HCT116 (cell line): ENCODE measurements around the gene RAB40C. TPM values are rescaled to one million over a fixed set of nuclear protein-coding genes. Genes with fewer than 3 reads are reported as not detected.

Experiments
- ATAC-seq: fragments of 200-7000 bp; cut with Tn5 transposase; 2 replicates; pipeline ENCODE4 v1.9.1; 2020; ENCODE audit warnings: mild to moderate bottlenecking, moderate library complexity
- BruUV-seq: library from RNA; stranded (reverse); fragments of 400-500 nt; replicated peaks from 2 replicates; lab custom pipeline; 2021; lab: Mats Ljungman, UMichigan
- CTCF ChIA-PET: fragments of 300-600 bp; sonication (Branson Sonifier 250); formaldehyde crosslinking; loops from one replicate; lab custom pipeline; 2021; ENCODE audit warnings: antibody characterized with exemption; lab: Charles Lee
- POLR2A ChIA-PET: fragments of 300-600, 350-600 bp; sonication (Branson Sonifier 250); formaldehyde crosslinking; loops from one replicate; lab custom pipeline; 2021; ENCODE audit warnings: antibody characterized with exemption; lab: Charles Lee
- RAD21 ChIA-PET, 2 experiments: fragments of 300-600 bp; sonication (Branson Sonifier 250); formaldehyde crosslinking; loops; one replicate each; lab custom pipeline; 2023; ENCODE audit warnings: low total read pairs in 2 of 2; ENCODE audit not compliant: uncharacterized antibody in 2 of 2, unreplicated experiment in 2 of 2, low non-redundant PET in 1 of 2; lab: Charles Lee
- DNase-seq: peaks from one replicate; pipeline ENCODE4 v3.0.0-alpha.2; 2010; ENCODE audit warnings: low read depth, low spot score
- H2AFZ ChIP-seq: fragments of 200-600 bp; shearing (Covaris generic), sonication (generic); 2 replicates; pipeline ENCODE4 v1.6.1; 2017; ENCODE audit warnings: low read depth, mixed run types, mixed read lengths, antibody characterized with exemption, low read length; ENCODE audit not compliant: poor library complexity, severe bottlenecking
- H3K27ac ChIP-seq: 2 replicates; pipeline ENCODE4 v1.5.1; 2012; ENCODE audit warnings: low read depth, low read length
- H3K27me3 ChIP-seq: fragments of 200-600 bp; sonication (generic); 2 replicates; pipeline ENCODE4 v1.6.1; 2016; ENCODE audit warnings: mixed run types, low read length, mixed read lengths; ENCODE audit not compliant: insufficient read depth
- H3K36me3 ChIP-seq, 2 experiments: fragments of 200-500 bp in 1 of 2; fragments of 200-600 bp in 1 of 2; sonication (Bioruptor generic) in 1 of 2; sonication (generic) in 1 of 2; 2 replicates each; pipeline versions ENCODE4 v1.5.1 to v1.6.1; 2014 to 2016; ENCODE audit warnings: low read length in 2 of 2, inconsistent platforms in 1 of 2, mixed read lengths in 1 of 2, mixed run types in 1 of 2; ENCODE audit not compliant: insufficient read depth in 2 of 2, control insufficient read depth in 1 of 2
- H3K4me1 ChIP-seq, 2 experiments: fragments of 200-600 bp in 1 of 2; sonication (generic) in 1 of 2; 2 replicates each; pipeline versions ENCODE4 v1.5.1 to v1.6.1; 2012 to 2017; ENCODE audit warnings: low read length in 2 of 2, inconsistent platforms in 1 of 2, mild to moderate bottlenecking in 1 of 2, mixed read lengths in 1 of 2, mixed run types in 1 of 2, moderate library complexity in 1 of 2; ENCODE audit not compliant: insufficient read depth in 2 of 2, control insufficient read depth in 1 of 2
- H3K4me2 ChIP-seq: fragments of 200-600 bp; sonication (generic); 2 replicates; pipeline ENCODE4 v1.6.1; 2017; ENCODE audit warnings: mixed run types, low read length, mixed read lengths
- H3K4me3 ChIP-seq, 2 experiments: fragments of 200-600 bp in 1 of 2; sonication (generic) in 1 of 2; replicated peaks in 1 of 2; 2 replicates each; pipeline ENCODE4 v1.5.1; 2011 to 2016; ENCODE audit warnings: low read length in 2 of 2, control low read depth in 1 of 2, low read depth in 1 of 2, mild to moderate bottlenecking in 1 of 2, mixed read lengths in 1 of 2, mixed run types in 1 of 2
- H3K79me2 ChIP-seq: fragments of 200-600 bp; sonication (generic); 2 replicates; pipeline ENCODE4 v1.6.1; 2017; ENCODE audit warnings: mild to moderate bottlenecking, mixed run types, low read length, moderate library complexity, mixed read lengths; ENCODE audit not compliant: insufficient read depth
- H3K9ac ChIP-seq: fragments of 200-600 bp; sonication (generic); 2 replicates; pipeline ENCODE4 v1.6.1; 2016; ENCODE audit warnings: low read length, mixed read lengths
- H3K9me2 ChIP-seq: fragments of 200-600 bp; sonication (generic), shearing (Covaris generic); 2 replicates; pipeline ENCODE4 v1.6.1; 2017; ENCODE audit warnings: mixed run types, mild to moderate bottlenecking, moderate library complexity; ENCODE audit not compliant: insufficient read depth
- H3K9me3 ChIP-seq, 2 experiments: fragments of 200-500 bp in 1 of 2; fragments of 200-600 bp in 1 of 2; sonication (Bioruptor generic) in 1 of 2; sonication (generic) in 1 of 2; 2 replicates each; pipeline ENCODE4 v1.6.1; 2014 to 2017; ENCODE audit warnings: low read length in 2 of 2, mixed read lengths in 2 of 2, inconsistent platforms in 1 of 2, low read depth in 1 of 2, mild to moderate bottlenecking in 1 of 2, mixed run types in 1 of 2, moderate library complexity in 1 of 2; ENCODE audit not compliant: control insufficient read depth in 1 of 2, insufficient read depth in 1 of 2
- H4K20me1 ChIP-seq: fragments of 200-600 bp; sonication (generic), shearing (Covaris generic); 2 replicates; pipeline ENCODE4 v1.6.1; 2017; ENCODE audit warnings: mixed run types, mild to moderate bottlenecking, moderate library complexity; ENCODE audit not compliant: insufficient read depth
- ATF3 ChIP-seq: IDR thresholded peaks from 2 replicates; pipeline ENCODE4 v1.6.1; 2012
- CBX3 ChIP-seq: IDR thresholded peaks from 2 replicates; pipeline ENCODE4 v1.6.1; 2012; ENCODE audit warnings: low read depth
- CEBPB ChIP-seq: IDR thresholded peaks from 2 replicates; pipeline ENCODE4 v1.6.1; 2012; ENCODE audit warnings: low read depth
- JUND ChIP-seq: IDR thresholded peaks from 2 replicates; pipeline ENCODE4 v1.6.1; 2012
- POLR2A ChIP-seq: IDR thresholded peaks from 2 replicates; pipeline ENCODE4 v1.7.0; 2011; ENCODE audit warnings: borderline replicate concordance; ENCODE audit not compliant: insufficient read depth, insufficient read length; ENCODE audit errors: extremely low read depth
- POLR2AphosphoS5 ChIP-seq: IDR thresholded peaks from 2 replicates; pipeline ENCODE4 v1.6.1; 2011; ENCODE audit warnings: mild to moderate bottlenecking, low read depth, low read length, moderate library complexity
- REST ChIP-seq: IDR thresholded peaks from 2 replicates; pipeline ENCODE4 v1.6.1; 2012; ENCODE audit warnings: low read depth
- SRF ChIP-seq: IDR thresholded peaks from 2 replicates; pipeline ENCODE4 v1.6.1; 2012; ENCODE audit warnings: low read depth
- TCF7L2 ChIP-seq: IDR thresholded peaks from 2 replicates; pipeline ENCODE4 v1.7.0; 2011; ENCODE audit warnings: borderline replicate concordance, inconsistent platforms; ENCODE audit not compliant: insufficient read depth, insufficient read length; ENCODE audit errors: extremely low read depth
- ZFX ChIP-seq: fragments of 450-650 bp; IDR thresholded peaks from 2 replicates; pipeline ENCODE4 v1.6.1; 2017
- intact Hi-C: fragments of 100-400 bp; cut with micrococcal nuclease; formaldehyde crosslinking; loops from 2 replicates; pipeline ENCODE4 v1.10.0; 2022
- total RNA-seq: library from RNA; stranded (reverse); gene quantifications from one replicate; pipeline ENCODE4 v1.2.1, GENCODE V29; 2021; ENCODE audit not compliant: unreplicated experiment

RAB40C gene
- total RNA-seq, 1 experiment from 2014 or later, result 14.1 TPM

- Histone ChIP-seq H2AFZ (no peak overlapping the region), H3K9me3 (no peaks in the 10 kb centered on the region), H3K27ac (no peak overlapping the region), H3K36me3 (no peaks in the 10 kb centered on the region), H3K79me2 (peaks cover 12% of the 10 kb centered on the region; the same call in 1 of the 2 replicates), H3K27me3 (no peaks in the 10 kb centered on the region), H3K4me3 (no peak overlapping the region), H3K9ac (no peak overlapping the region), H3K4me1 (peaks cover 6 to 18% of the 10 kb centered on the region in 2 experiments; a peak in 3 of 4 replicates), H3K9me2 (no peaks in the 10 kb centered on the region), H4K20me1 (no peaks in the 10 kb centered on the region), H3K4me2 (no peak overlapping the region)
- RAD21 ChIA-PET, result no interaction called here
- TF ChIP-seq ZFX, result no peak
- TF ChIP-seq JUND, result no peak
- TF ChIP-seq REST, result no peak
- no peak for TF ChIP-seq POLR2AphosphoS5
- TF ChIP-seq ATF3, result no peak
- no peak for TF ChIP-seq CEBPB
- no peak for TF ChIP-seq TCF7L2
- TF ChIP-seq SRF, result no peak
- no peak for TF ChIP-seq CBX3
- TF ChIP-seq POLR2A, result no peak
- CTCF ChIA-PET, result interaction anchor here (1.2 kb wide), 1 partner anchor 9 kb away, joined by 3 read pairs; no protein-coding TSS in a partner anchor
- BruUV-seq, result no TSS peak
- intact Hi-C loops, result no loop called here
- DNase-seq (no peak), ATAC-seq (no peak)
- POLR2A ChIA-PET, result no interaction called here
These were observed 3.7 kb upstream of the RAB40C start for GRCh38 chr16:586047-586644.
